ENCODE measurements around the gene CD300LG.
"Not testable (repeated sequence)": the region's sequence is repeated elsewhere in the genome, so short reads cannot be mapped to it uniquely, and the experiment has no call there.

CD300LG gene

GRCh38 chr17:43879723-43880419 lies 32.9 kb downstream of the CD300LG start:
- DNase-seq (ENCODE audit: low spot score), result no peak

GRCh38 chr17:43880420-43880991 lies 33.5 kb downstream of the CD300LG start:
- peak; percentile 50 for DNase-seq (ENCODE audit: low spot score)

- no peak for DNase-seq (ENCODE audit: low spot score)
Observed at GRCh38 chr17:43881181-43881580, 34.2 kb downstream of the CD300LG start.

GRCh38 chr17:43881758-43882505 lies 35.0 kb downstream of the CD300LG start:
- DNase-seq (ENCODE audit: low spot score), result no peak

GRCh38 chr17:43882761-43883415 lies 35.9 kb downstream of the CD300LG start:
- DNase-seq (ENCODE audit: low spot score), result no peak

- DNase-seq (ENCODE audit: low spot score), result no peak
Observed at GRCh38 chr17:43888548-43888947, 41.6 kb downstream of the CD300LG start.

- no peak for DNase-seq (ENCODE audit: low spot score)
Observed at GRCh38 chr17:43890240-43890639, 43.3 kb downstream of the CD300LG start.

GRCh38 chr17:43891851-43892646 lies 45.1 kb downstream of the CD300LG start:
- DNase-seq (ENCODE audit: low spot score), result no peak

- DNase-seq (ENCODE audit: low spot score), result no peak
Observed at GRCh38 chr17:43892647-43892952, 45.6 kb downstream of the CD300LG start.

- DNase-seq (ENCODE audit: low spot score), result not testable (repeated sequence)
Observed at GRCh38 chr17:43894494-43894893, 47.5 kb downstream of the CD300LG start.

- no peak for DNase-seq (ENCODE audit: low spot score)
Observed at GRCh38 chr17:43897831-43898230, 50.9 kb downstream of the CD300LG start.

- no peak for DNase-seq (ENCODE audit: low spot score)
Observed at GRCh38 chr17:43898446-43898845, 51.5 kb downstream of the CD300LG start.

GRCh38 chr17:43900183-43900857 lies 53.3 kb downstream of the CD300LG start:
- peak; percentile 36 for DNase-seq (ENCODE audit: low spot score)

GRCh38 chr17:43900858-43901754 lies 54.1 kb downstream of the CD300LG start:
- no peak for DNase-seq (ENCODE audit: low spot score)

GRCh38 chr17:43901861-43902589 lies 55.0 kb downstream of the CD300LG start:
- DNase-seq (ENCODE audit: low spot score), result no peak

- no peak for DNase-seq (ENCODE audit: low spot score)
Observed at GRCh38 chr17:43905400-43905984, 58.5 kb downstream of the CD300LG start.

- no peak for DNase-seq (ENCODE audit: low spot score)
Observed at GRCh38 chr17:43905985-43906852, 59.2 kb downstream of the CD300LG start.

- no peak for DNase-seq (ENCODE audit: low spot score)
Observed at GRCh38 chr17:43906951-43907424, 60.0 kb downstream of the CD300LG start.
